GM21447 (cell line): ENCODE data around the gene CD28.

ENCODE experiments used
- ATAC-seq: cut with Tn5 transposase; IDR thresholded peaks from one replicate; pipeline ENCODE4 v1.9.1; 2021; ENCODE audit not compliant: unreplicated experiment

CD28 gene

DNA sequence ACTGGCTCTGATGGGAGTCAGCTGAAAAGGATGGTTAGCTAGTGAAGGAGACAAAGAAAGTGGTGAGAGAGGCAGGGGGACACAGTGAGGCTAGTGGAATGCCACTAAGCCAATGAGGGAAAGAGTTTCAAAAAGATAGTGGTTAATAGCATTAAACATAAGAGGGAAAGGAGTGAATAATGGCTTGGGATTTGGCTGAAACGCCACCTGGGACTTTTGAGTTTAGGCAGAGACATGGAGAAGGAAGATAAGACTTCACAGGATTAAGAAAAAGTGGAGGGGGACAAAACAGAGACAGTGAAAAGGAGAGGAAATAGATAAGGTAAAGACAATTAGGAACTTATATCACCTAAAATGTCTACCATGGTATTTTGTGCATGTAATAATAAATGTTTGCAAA, 6.9 kb downstream of the CD28 start:
- no peak for ATAC-seq

DNA sequence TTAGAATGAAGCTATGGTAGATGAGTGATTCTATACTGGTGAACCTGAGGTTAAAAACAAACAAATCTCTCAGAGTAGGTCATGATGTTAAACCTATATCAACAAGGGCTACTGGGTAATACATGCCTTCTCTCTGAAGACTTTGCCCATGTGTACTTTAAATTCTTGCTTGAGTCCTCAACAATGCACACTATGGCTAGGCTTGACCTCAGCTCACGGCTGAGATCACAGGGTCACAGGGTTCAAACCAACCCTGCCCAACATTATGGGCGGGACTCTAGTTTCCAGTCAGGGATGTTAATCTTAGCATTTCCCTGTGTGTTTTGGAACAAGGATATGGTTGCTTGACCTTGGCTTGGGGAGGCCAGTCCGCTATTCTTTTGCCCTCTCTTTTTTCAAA, 7.7 kb downstream of the CD28 start:
- ATAC-seq: no peak

DNA sequence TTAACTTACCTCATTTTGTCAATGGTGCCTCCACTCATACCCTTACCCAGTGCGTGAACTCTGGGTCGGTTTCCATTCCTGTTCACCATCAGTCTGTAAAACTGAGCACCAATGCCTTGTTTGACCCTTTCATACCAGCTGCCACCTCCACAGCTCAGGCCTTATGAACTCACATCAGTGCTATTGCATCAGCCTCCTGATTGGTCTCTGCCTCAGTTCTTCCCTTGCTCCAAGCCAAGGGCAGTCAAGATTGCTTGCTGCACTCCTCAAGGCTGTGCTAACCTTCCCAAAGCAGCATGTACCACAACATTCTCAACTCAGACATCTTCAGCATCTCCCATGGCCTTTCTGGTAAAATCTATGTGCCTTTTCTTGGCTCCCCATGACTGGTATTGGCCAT, 9.3 kb downstream of the CD28 start:
- ATAC-seq: no peak

DNA sequence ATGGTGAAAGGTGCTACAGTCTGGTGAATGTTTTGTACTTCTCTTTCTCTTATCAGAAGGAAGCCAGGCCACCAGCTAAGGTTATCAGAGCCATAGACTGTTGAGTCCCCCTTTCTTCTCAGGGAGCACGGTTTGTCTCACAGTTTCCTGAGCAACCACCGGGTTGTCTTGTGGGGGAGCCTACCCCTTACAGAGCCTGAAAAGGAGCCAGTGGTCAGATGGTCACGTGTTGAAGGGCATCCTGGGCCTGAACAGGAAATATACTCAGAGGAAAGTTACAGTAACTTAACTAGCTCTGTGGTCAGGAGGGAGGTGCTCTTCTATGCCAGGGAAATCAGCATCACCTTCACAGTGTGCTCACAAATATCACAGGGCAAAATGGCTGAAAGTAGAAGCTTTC, 11.6 kb downstream of the CD28 start:
- peak; percentile 97 for ATAC-seq

DNA sequence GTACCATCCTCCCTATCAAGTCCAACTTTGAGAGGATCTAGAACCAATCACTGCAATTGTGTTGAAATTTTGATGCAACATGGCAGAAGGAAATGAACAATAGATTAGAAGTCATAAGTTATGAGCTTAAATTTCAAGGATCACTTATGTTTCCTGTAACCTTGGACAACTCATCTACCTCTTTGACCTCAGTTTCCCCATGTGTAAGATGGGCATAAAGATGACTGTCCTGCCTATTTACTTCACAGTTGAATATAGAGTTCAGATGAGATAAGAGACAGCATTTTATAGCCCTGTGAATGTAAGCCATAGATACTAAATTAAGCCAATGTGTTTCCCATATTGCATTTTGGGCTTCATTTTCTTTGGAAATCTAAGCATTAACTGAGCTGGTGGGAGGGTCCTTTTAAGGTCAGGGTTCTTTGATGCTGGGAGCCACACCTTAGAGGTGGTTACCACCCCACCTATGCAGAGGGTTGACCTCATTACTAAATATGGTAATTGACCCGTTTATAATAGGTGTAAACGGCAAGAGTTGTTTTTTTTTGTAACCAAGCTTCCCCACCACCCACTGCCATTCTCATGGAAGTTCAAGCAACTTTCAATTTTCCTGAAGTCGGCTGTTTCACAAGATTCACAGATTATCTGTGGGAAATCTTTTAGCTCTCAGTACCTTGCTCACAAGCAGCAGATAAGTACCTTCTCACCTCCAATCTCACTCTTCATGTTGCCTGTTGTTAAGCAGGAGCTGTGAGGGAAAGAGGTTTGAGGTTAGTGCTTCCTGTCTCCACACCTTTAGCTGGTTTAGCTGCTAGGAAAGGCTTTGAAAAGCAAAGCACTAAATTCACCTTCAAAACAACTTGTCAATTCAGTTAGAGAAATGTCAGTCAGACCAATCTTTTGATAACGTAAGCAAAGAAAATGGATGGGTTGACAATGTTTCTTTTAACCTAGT, 13.3 kb downstream of the CD28 start:
- no peak for ATAC-seq

DNA sequence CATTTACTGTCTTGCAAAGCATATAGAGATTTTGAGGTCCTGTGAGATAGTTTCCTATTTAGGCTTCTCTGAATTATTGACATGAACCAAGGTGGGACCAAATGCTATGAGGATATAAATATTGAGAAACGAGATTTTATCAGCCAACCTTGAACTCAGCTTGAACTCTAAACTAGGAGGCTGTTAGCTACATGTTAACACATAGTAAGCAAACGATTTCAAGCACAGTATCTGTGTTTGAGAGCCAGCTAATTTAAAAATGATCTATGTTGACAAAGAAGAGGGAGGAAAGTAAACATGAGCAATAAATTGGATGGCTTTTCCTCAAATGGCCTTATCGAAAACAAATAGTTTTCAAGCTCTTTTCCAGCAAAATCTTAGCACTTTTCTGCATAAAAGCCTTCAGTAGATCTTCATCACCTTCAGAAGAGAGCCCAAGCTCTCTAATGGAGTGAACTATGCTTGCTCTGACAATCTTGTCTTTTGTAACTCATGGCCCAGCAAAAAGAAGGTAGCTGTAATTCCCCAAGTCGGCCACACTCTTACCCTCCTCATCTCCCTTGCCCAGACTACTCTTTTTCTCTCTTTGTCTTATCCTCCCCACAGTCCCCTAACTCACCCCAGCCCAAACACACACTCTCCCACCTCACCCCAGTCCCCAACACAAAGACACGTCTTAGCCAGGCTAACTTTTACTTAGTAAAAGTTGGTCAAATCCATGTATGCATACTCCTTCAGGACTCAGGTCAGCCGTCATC, 14.7 kb downstream of the CD28 start:
- no peak for ATAC-seq

DNA sequence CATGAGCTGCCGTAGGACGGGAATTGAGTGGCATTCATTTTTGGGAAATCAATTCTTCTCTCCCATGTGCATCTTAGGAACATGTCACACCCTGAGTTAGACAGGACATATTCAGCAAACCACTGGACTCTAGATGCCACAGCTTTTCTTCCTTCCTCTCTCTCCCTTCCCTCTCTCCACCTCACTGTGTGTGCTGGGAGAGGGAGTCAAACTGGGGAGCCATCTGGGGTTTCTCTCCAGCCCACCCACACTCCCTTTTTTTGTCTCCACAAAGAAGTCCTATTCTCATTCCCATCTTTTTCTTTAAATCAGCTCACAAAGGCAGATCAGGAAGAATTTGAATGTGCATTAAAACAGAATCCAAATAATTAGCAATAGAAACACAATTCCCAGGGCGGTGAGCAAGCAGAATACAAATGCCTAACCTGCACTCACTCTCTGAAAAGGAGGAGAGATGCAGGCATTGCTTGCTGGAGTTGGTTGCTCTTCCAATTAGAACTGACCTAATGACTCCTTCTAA, 15.4 kb downstream of the CD28 start:
- ATAC-seq: no peak

DNA sequence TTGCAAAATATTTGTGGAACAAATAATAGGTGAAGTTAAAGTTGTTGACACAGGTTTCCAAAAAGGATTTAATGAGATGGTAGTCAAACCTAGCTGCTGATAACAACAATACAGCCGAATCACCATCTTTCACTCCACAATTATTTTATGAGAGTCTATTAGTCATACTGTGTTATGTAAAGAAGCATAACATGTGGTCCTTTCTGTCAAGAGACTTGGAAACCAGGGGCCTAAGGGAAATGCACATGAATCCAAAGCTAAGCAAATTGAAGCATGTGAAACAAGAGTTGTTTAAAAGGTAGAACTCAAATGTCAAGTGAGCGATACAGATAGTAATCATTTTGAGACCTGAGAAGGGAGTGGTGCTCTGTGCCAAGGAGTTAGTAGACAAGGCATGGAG, 16.0 kb downstream of the CD28 start:
- ATAC-seq: no peak

DNA sequence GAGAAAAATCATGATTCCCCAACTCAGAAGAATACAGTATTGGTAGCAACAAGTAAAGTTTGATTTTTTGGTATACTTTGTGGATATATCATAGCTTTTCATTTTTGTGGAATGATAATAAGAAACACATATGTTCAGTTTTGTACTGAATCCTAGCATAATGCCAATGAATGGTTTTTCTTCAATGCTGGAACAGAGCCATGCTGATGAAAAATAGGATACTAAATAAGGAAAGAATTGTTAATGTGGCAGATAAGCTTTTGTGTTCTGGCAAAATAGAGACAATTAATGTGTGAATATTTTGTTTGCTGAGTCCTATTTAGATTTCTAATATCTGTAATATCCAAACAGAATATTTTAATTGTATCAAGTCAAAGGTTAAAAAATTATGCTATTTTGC, 21.9 kb downstream of the CD28 start:
- ATAC-seq: no peak

DNA sequence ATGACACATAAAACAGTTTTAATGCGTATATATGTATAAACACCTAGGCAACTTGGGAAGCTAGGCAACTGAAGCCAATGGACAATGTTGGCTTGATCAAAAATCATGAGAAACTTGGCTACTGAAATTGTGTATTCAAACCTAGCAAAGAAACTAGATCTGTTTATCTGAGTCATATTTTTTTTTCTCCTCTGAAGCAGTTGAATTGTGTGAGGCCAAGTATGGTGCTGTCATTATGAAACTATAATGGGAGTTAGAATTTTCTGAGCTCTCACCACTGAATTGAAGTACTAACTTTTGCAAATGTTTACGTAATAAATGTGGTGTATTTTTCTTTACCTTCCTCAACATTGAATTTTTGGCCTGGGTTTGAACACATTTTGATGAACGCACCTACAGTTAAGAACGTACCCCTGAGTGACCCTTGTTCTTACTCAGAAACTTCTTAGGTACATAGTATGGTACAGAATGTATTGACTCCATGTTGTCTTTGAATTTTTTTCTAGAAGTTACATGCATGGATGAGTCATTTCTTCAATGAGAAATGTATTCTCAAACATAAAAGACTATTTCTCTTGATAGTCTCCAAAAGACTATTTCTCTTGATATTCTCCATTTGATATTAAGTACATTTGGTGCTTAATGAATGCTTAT, 23.8 kb downstream of the CD28 start:
- ATAC-seq: no peak

DNA sequence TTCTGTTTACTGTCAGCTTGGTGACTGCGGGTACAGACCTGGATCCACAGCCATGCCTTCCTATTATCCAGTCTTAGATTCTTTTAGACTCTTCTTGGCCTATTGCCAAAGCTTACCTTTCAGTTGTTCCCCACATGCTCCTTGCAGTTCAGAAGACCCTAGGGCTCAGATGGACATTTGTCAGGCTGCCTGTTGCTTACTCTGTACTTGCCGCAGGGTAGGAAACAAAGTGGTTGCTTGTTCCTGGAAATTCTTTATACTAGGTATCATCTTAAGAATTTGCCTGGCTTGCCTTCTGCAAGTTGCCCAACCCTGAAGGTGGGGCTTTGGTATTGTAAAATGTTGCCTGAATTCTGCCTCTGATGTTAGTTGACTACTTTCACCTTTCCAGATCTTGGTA, 24.4 kb downstream of the CD28 start:
- no peak for ATAC-seq

DNA sequence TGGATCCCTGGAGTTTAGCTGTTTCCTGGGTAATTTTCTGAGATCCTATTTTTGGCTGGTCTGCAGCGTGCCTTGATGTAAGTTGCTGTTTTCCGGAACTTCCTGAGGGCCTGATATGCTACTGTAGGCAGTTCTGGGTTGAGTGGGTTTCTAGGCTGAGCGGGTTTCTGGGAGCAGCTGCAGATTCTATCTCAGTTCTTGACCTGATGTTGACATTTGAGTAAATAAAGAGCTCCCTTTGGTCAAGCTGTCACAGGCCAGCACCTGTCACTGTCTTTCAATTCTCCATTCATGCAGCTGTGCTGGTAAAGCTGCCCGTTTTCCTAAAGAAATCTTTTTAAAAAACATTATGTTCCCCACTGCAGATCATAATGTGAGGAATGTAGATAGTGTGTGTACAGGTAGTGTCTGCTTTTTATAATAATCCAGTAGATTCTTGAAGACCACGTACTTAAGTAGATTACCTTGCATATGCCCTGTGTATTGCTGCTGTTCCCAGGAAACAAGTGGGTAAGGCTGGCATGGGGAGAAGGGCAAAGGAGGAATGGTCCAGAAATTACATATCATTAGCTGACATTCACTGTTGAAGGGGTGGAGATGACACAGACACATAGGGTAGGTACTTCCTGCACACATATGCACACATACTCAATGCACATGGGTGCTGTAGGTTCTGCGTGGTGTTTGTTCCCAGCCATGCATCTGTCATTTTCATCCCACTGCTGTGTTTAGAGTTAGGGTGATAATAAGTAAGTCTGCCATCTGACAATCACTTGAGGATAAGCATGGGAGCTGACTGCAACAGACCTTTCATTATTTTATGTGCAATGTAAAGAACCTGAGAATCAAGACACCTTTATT, 25.9 kb downstream of the CD28 start:
- ATAC-seq: no peak

DNA sequence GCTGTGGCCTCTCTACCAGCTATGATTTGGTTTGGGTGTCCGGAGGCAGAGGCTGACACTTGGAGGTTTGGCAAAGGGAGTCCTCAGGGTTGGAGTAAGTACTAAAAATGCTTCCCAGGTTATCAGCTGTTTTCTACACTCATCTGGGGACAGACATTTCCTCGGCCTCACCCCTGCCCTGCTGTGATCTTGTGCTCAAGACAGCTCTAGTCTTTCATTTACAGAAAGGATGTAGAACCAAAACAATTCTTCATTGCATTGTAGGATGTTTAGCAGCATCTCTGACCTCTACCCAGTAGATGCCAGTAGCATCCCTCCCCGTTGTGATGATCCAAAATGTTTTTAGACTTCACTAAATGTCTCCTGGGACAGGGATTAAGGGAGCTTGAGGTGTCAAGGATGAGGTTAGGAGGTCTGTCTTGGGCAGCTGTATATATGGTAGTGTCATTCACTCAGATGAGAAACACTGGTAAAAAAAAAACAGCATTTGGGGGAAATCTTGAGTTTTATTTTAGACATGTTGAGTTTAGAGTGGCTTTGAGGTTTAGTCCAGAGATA, 26.6 kb downstream of the CD28 start:
- ATAC-seq: no peak

DNA sequence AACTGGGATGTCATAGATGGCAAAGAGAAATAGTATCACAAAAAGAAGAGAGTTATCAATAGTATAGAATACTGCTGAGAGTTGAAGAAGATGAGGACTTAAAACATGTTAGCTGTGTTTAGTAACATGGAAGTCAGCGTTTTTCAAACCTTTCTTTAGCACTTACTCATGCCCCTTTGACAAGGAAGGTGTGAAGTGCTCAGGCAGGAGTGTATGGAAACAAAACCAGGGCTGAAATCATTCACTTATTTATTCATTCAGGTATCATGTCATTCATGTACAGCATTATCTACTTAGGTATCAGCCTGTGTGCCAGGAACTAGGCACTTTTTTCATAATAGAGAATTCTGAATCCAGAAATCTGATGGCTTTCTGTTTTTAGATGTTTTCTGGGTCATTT, 27.2 kb downstream of the CD28 start:
- no peak for ATAC-seq

DNA sequence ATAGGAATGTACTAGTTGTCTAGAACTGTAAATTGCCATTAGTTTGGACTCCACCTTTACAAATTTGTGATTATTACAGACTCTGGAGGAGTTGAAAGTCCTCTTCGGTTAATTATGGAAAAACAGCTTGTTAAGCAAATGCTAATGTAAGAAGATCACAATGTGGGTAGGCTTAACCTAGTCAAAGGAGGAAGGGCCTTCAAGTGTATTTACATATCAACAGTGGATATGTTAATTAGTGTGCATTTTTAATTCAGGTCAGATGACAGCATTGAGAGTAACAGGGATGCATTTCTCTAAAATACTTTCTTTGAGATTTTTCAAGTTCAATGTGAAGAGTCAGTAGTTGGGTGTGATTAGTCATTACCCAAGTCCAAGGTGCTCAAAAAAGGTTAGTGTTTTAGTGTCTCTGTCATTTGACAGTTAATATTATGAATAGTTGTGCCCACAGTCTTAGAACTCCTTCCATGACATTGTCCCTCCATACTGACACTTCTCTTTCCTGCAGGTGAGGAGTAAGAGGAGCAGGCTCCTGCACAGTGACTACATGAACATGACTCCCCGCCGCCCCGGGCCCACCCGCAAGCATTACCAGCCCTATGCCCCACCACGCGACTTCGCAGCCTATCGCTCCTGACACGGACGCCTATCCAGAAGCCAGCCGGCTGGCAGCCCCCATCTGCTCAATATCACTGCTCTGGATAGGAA, 28.0 kb downstream of the CD28 start:
- no peak for ATAC-seq

DNA sequence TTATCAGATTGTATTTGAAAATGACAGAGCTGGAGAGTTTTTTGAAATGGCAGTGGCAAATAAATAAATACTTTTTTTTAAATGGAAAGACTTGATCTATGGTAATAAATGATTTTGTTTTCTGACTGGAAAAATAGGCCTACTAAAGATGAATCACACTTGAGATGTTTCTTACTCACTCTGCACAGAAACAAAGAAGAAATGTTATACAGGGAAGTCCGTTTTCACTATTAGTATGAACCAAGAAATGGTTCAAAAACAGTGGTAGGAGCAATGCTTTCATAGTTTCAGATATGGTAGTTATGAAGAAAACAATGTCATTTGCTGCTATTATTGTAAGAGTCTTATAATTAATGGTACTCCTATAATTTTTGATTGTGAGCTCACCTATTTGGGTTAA, 30.9 kb downstream of the CD28 start:
- ATAC-seq: peak; percentile 72

DNA sequence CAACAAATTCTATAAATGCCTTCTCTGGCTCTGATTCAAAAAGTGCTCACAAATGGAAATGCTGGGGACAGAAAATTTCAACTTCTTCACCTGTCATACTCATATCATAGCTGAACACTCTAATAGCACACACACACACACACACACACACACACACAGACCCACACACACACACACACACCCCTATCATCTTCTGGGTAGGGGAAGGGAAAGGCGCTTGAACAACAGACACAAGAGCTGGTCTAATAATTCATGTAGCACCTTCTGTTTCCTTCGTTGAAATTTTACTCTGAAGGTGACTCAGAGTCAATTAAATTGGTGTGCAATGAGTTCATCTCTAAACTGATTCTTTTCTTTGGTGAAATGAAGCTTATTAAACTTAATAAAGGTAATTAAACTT, 32.9 kb downstream of the CD28 start:
- ATAC-seq: no peak

DNA sequence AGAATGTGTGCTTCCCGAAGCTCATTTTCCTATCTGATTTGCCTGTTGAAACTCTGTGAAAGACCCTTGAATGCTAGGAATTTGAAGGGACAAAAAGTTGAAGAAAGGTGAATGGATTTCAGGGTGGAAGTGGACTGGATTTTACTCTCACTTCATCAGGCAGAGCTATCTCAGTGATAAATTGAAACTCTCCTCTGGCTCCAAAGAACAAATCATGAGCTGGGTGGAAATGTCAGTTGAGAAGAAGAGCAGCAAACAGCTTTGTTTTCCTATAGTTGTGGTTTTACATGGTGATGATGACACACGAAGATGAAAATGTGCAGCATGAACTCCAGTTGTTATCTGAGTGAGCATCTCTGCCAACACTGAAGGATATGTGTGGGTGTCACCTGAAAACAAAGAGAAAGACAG, 34.4 kb downstream of the CD28 start:
- ATAC-seq: no peak

DNA sequence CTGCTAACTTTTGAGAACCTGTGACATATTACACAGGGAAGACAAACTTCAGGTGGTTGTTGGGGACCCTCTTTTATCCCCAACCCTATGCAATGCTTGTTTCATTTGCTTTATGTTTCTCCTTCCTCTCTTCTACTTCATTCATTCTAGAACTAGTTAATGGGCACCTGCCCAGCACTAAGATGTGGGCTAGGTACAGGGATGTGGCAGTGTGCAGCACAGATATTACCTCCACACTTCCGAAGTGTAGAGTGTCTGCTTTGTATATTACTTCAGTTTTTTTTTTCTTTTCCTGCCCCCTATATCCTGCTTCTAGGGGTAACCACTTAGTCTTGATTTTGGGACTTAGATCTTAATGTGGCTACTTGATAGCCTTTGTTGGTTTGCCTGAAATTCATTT, 35.1 kb downstream of the CD28 start:
- ATAC-seq: no peak
